NT2/D1 (cell line): Measurements from ENCODE around the gene RAB3C.

Experiments used
- DNase-seq: peaks from one replicate; pipeline ENCODE4 v3.0.0-alpha.2; 2011; ENCODE audit warnings: low read depth, low spot score
- H3K27me3 ChIP-seq: 2 replicates; pipeline ENCODE4 v1.6.0; 2011; ENCODE audit warnings: mild to moderate bottlenecking; ENCODE audit not compliant: insufficient read length, insufficient read depth
- H3K36me3 ChIP-seq: 2 replicates; pipeline ENCODE4 v1.6.1; 2011; ENCODE audit warnings: mild to moderate bottlenecking, low read length, mixed read lengths; ENCODE audit not compliant: insufficient read depth, insufficient read length
- H3K4me1 ChIP-seq: 2 replicates; pipeline ENCODE4 v1.5.1; 2011; ENCODE audit not compliant: insufficient read depth, insufficient read length
- H3K4me3 ChIP-seq: 2 replicates; pipeline ENCODE4 v1.5.1; 2011; ENCODE audit warnings: low read depth; ENCODE audit not compliant: insufficient read length
- H3K9ac ChIP-seq: 2 replicates; pipeline ENCODE4 v1.6.0; 2011; ENCODE audit warnings: low read depth; ENCODE audit not compliant: insufficient read length
- H3K9me3 ChIP-seq: 2 replicates; pipeline ENCODE4 v1.5.1; 2011; ENCODE audit warnings: mild to moderate bottlenecking, low read length; ENCODE audit not compliant: insufficient read depth
- SUZ12 ChIP-seq: IDR thresholded peaks from 2 replicates; pipeline ENCODE4 v1.6.1; 2011; ENCODE audit not compliant: insufficient read length, insufficient read depth; ENCODE audit errors: extremely low read depth
- YY1 ChIP-seq: IDR thresholded peaks from 2 replicates; pipeline ENCODE4 v1.6.1; 2011; ENCODE audit not compliant: insufficient read length, insufficient read depth
- ZNF274 ChIP-seq: IDR thresholded peaks from 2 replicates; pipeline ENCODE4 v1.6.1; 2011; ENCODE audit warnings: mild to moderate bottlenecking, low read depth, low read length

The RAB3C gene

DNA sequence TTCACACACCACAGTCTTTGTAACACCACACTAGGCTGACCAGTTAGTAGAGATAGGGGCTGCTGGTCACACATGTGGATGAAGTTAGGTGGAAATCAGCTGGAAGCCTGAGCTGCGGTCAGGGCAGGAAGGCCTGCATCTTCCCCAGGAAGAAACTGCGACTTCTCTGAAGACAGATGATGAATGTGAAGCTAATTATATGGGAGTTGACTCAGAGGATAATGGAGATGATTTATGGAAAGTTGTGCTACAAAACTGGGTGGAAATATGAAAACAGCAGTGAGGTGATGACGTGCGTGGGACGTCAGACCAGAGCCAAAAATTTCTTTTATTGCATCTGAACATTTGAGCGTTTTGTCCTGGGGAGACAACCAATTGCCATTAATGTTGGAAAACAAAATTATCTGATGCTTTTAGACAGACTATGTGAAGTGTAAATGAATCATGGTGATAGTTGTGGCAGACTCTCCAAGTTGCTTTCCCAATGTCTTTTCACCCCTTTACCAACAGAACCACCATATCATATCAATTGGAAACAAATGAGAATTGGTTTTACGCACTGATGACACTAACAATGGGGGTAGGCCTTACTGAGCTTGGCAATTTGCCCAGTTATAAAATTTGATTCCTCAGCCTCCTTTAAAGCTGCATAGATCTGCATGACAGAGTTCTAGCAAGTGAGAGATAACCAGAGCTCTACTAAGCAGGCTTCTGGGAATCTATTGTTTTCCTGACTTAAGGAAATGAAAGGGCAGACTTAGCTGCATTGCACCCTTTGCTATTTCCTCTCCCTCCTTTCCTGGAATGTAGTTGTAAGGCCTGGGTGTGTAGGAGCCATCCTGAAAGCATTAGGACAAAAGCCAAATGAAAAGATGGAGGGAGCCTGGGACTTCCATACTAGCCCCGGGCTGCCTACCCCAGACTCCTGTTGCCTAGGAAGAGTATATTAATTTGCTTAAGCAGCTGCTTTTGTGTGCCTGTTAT, 84.0 kb downstream of the RAB3C start:
- no peaks in the 10 kb centered on the region for H3K4me1 ChIP-seq
- no peaks in the 10 kb centered on the region; the same call in 1 of the 2 replicates for H3K9me3 ChIP-seq
- no peak overlapping the region for H3K9ac ChIP-seq
- no peaks in the 10 kb centered on the region for H3K36me3 ChIP-seq
- H3K27me3 ChIP-seq, result no peaks in the 10 kb centered on the region
- H3K4me3 ChIP-seq, result no peak overlapping the region
- no peak for TF ChIP-seq ZNF274
- no peak for TF ChIP-seq SUZ12
- no peak for TF ChIP-seq YY1
- DNase-seq, result peak; percentile 6

DNA sequence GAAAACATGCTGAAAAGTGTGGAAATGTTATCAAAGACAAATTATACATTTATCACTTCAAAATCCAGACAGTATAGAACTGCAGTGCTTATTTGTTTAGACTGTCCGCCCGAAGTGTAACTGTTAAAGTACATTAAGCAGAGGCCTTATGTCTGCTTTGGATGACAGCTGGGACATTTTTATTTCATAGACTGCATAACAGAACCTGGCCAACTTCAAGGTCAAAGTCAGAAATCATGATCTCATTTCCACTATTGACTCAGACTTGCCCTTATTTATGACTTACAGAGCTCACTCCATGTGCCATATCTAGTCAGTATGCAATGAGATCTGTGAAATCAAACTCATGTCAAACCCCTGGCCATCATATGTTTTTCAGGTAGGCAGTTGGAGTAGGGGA, 87.7 kb downstream of the RAB3C start:
- TF ChIP-seq YY1 (no peak), SUZ12 (no peak), ZNF274 (no peak)
- no peaks in the 10 kb centered on the region for H3K4me1 ChIP-seq
- H3K9me3 ChIP-seq, result no peaks in the 10 kb centered on the region; the same call in 1 of the 2 replicates
- DNase-seq, result no peak
- H3K4me3 ChIP-seq, result no peak overlapping the region
- no peaks in the 10 kb centered on the region for H3K27me3 ChIP-seq
- no peaks in the 10 kb centered on the region for H3K36me3 ChIP-seq
- H3K9ac ChIP-seq, result no peak overlapping the region

DNA sequence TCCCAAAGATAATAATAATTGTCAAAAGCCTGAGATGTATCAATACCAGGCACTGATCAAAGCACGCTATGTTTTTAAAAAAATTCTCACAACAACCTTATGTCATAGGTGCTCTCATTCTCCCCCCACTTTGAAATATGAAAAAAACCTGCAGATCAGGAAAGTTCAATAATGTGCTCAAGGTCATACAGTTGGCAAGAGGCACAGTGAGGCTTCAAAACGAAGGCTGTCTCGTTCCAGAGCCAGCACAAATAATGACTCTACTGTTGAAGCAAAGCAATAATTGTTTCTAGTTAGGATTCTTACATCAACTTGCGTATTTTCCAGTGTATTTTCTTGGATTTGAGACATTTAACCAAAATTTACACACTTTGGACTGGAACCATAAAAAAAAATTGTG, 88.3 kb downstream of the RAB3C start:
- no peak overlapping the region for H3K9ac ChIP-seq
- no peak for DNase-seq
- H3K9me3 ChIP-seq, result no peaks in the 10 kb centered on the region; the same call in 1 of the 2 replicates
- no peaks in the 10 kb centered on the region for H3K4me1 ChIP-seq
- no peaks in the 10 kb centered on the region for H3K27me3 ChIP-seq
- TF ChIP-seq SUZ12 (no peak), YY1 (no peak), ZNF274 (no peak)
- no peaks in the 10 kb centered on the region for H3K36me3 ChIP-seq
- no peak overlapping the region for H3K4me3 ChIP-seq

DNA sequence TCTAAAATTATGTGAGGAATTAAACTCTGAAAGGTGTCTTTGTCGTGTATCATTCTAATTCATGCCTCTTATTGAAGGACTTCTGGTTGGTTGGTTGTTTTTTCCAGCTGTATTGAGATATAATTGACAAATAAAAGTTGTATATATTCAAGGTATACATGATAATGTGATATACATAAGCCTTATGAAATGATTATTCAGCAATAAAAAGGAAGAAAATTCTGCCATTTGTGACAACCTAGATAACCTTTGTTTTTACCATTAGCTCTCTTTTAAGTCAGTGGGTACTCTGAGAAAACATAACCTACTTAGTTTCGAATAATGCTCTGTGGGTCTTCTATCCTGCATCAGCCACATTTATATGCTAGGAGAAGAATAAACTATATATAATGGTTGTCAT, 89.6 kb downstream of the RAB3C start:
- H3K4me3 ChIP-seq, result no peak overlapping the region
- no peaks in the 10 kb centered on the region for H3K4me1 ChIP-seq
- no peak for DNase-seq
- H3K36me3 ChIP-seq, result no peaks in the 10 kb centered on the region
- H3K27me3 ChIP-seq, result no peaks in the 10 kb centered on the region
- H3K9me3 ChIP-seq, result no peaks in the 10 kb centered on the region; the same call in 1 of the 2 replicates
- H3K9ac ChIP-seq, result no peak overlapping the region
- TF ChIP-seq YY1, result no peak
- no peak for TF ChIP-seq SUZ12
- no peak for TF ChIP-seq ZNF274

DNA sequence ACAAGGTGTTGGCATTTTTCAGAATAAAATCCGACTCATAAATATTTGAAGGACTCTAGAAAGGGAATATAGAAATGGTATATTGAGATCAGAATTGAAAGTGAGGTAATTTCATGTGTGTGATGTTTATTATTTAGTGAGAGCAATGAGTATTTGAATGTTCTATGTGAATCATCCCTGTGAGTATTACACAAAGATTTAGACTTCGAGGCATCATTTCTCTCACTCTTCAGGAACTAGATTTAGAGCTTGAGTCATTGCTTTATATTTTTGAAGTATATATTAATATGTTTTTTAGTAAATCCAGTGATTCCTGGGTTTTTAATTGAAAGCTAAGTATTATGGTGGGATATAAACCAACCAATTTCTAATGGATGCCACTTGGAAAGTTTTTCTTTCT, 91.2 kb downstream of the RAB3C start:
- Histone ChIP-seq H3K4me1 (no peaks in the 10 kb centered on the region), H3K36me3 (no peaks in the 10 kb centered on the region), H3K9me3 (no peaks in the 10 kb centered on the region), H3K27me3 (no peaks in the 10 kb centered on the region), H3K9ac (no peak overlapping the region), H3K4me3 (no peak overlapping the region)
- no peak for DNase-seq
- no peak for TF ChIP-seq ZNF274
- TF ChIP-seq YY1, result no peak
- no peak for TF ChIP-seq SUZ12

DNA sequence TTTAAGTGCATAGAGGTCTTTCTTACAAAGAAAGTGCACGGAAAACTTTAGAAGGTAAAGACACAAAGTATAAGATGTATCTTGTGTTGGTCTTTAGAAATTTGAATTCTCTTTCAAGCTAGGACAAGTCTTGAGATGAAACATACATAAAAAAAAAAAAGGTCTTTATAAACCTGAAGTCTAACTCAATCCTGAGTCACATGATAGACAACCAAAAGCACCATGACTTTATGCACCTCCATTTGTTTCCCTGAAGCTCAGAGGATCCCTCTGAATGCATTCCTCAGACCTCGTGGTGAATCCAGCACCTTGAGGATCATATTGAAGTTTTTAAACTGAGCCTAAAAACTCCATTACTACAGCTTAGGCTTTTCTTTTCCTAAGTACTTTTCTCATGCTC, 91.8 kb downstream of the RAB3C start:
- TF ChIP-seq YY1 (no peak), ZNF274 (no peak), SUZ12 (no peak)
- Histone ChIP-seq H3K36me3 (no peaks in the 10 kb centered on the region), H3K4me3 (no peak overlapping the region), H3K4me1 (no peaks in the 10 kb centered on the region), H3K27me3 (no peaks in the 10 kb centered on the region), H3K9ac (no peak overlapping the region), H3K9me3 (no peaks in the 10 kb centered on the region)
- DNase-seq, result no peak

DNA sequence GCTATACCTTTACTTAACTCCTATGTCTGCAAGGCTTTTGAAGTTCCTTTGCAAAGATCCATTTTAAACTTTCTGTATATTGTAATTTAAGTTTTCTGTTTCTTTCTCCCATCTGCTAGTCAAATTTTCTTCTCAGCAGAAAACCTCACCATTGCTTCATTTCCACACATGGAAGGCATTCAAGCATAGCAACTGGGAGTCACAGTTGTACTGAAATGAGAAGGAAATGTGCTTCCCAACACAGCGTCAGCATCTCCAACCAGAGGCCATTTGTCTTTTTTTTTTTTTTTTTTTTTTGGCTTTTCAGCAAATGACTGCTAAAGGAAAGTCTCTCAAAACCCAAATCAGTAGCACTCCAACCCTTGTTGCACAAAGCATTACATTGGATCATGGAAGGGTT, 92.5 kb downstream of the RAB3C start:
- Histone ChIP-seq H3K9me3 (no peaks in the 10 kb centered on the region), H3K27me3 (no peaks in the 10 kb centered on the region), H3K4me1 (no peaks in the 10 kb centered on the region), H3K9ac (no peak overlapping the region), H3K36me3 (no peaks in the 10 kb centered on the region), H3K4me3 (no peak overlapping the region)
- no peak for DNase-seq
- no peak for TF ChIP-seq SUZ12
- TF ChIP-seq YY1, result no peak
- TF ChIP-seq ZNF274, result no peak
